Fibroblast of the aortic adventitia (primary cell): Measurements from ENCODE around the gene AZIN2. TPM values are rescaled to one million over a fixed set of nuclear protein-coding genes. Genes with fewer than 3 reads are reported as not detected.

Experiments used
- DNase-seq: peaks from one replicate; pipeline ENCODE4 v3.0.0-alpha.2; 2010; ENCODE audit warnings: low read depth
- H3K4me3 ChIP-seq: 2 replicates; pipeline ENCODE4 v1.5.1; 2011; ENCODE audit warnings: low read depth, mild to moderate bottlenecking, control low read depth, low read length, moderate library complexity
- CTCF ChIP-seq: IDR thresholded peaks from 2 replicates; pipeline ENCODE4 v1.5.1; 2011; ENCODE audit warnings: mild to moderate bottlenecking, low read length, control low read depth, inconsistent platforms; ENCODE audit not compliant: insufficient read depth
- total RNA-seq: library from RNA; depleted of rRNA; stranded (reverse); fragments of >200 nt; gene quantifications from 2 replicates; pipeline ENCODE4 v1.2.3, GENCODE V29; 2012; ENCODE audit warnings: low replicate concordance

AZIN2 gene
- total RNA-seq, 1 donor = 3.9 TPM

GRCh38 chr1:33086384-33086850, 5.5 kb downstream of the AZIN2 start:
- peak; percentile 88 for TF ChIP-seq CTCF
- H3K4me3 ChIP-seq = no peak overlapping the region
- peak; percentile 86 for DNase-seq

- H3K4me3 ChIP-seq = no peak overlapping the region
- no peak for TF ChIP-seq CTCF
- DNase-seq = no peak
Observed at GRCh38 chr1:33087677-33088076, 6.7 kb downstream of the AZIN2 start.

GRCh38 chr1:33088119-33088906, 7.4 kb downstream of the AZIN2 start:
- TF ChIP-seq CTCF = no peak
- DNase-seq = no peak
- no peak overlapping the region for H3K4me3 ChIP-seq

GRCh38 chr1:33089457-33089856, 8.5 kb downstream of the AZIN2 start:
- H3K4me3 ChIP-seq = no peak overlapping the region
- no peak for DNase-seq
- no peak for TF ChIP-seq CTCF

- TF ChIP-seq CTCF = no peak
- no peak overlapping the region for H3K4me3 ChIP-seq
- no peak for DNase-seq
Observed at GRCh38 chr1:33092438-33092837, 11.5 kb downstream of the AZIN2 start.

GRCh38 chr1:33093004-33093403, 12.1 kb downstream of the AZIN2 start:
- no peak overlapping the region for H3K4me3 ChIP-seq
- no peak for DNase-seq
- TF ChIP-seq CTCF = no peak
